Erythroblast (primary cell): ENCODE measurements around the gene ST6GAL1.

Source experiments
- DNase-seq, 2 experiments: peaks; one replicate each; lab custom pipeline; 2025; lab: John Stamatoyannopoulos, UW
- GATA1 ChIP-seq: IDR thresholded peaks from 2 replicates; pipeline ENCODE4 v1.6.1; 2011; ENCODE audit warnings: low read depth, mild to moderate bottlenecking, control low read depth, low read length, moderate library complexity
- POLR2A ChIP-seq: IDR thresholded peaks from 2 replicates; pipeline ENCODE4 v1.6.1; 2011; ENCODE audit warnings: mild to moderate bottlenecking, low read length

Gene ST6GAL1

GRCh38 chr3:187085021-187085666 lies 154.8 kb downstream of the ST6GAL1 start:
- DNase-seq: no peak
- TF ChIP-seq GATA1 (no peak), POLR2A (no peak)

GRCh38 chr3:187085933-187086332 lies 155.6 kb downstream of the ST6GAL1 start:
- DNase-seq: no peak
- TF ChIP-seq GATA1 (no peak), POLR2A (no peak)

DNA sequence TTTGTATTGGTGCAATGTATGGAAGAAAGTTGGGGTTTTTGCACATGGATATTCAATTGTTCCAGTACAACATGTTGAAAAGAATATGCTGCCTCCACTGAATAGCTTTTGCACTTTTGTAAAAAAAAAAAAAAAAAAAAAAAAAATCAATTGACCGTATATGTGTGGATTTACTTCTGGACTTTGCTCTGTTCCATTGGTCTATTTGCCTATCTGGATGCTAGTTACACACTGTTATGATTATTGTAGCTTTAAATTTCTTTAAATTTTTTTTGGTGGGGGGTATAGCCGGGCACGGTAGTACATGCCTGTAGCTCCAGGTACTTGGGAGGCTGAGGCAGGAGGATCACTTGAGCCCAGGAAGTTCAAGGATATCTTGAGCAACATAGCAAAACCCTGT lies 156.5 kb downstream of the ST6GAL1 start:
- DNase-seq: no peak

DNA sequence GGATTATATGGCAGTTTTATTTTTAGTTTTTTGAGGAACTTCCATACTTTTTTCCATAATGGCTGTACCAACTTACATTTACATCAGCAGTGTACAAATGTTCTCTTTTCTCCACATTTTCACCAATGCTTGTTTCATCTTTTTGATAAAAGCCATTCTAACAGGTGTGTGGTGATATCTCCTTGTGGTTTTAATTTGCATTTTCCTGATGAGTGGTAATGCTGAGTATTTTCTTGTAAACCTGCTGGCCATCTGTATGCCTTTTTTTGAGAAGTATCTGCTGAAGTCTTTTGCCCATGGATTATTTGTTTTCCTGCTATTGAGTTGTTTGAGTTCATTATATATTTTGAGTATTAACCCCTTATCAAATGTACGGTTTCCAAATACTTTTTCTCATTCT lies 158.4 kb downstream of the ST6GAL1 start:
- TF ChIP-seq POLR2A: no peak
- no peak for TF ChIP-seq GATA1
- DNase-seq: no peak

More for the DNA sequence above, 156.5 kb downstream of the ST6GAL1 start:
- TF ChIP-seq POLR2A (no peak), GATA1 (no peak)

- no peak for DNase-seq
- no peak for TF ChIP-seq GATA1
- no peak for TF ChIP-seq POLR2A
Measured at GRCh38 chr3:187093320-187093719, 163.0 kb downstream of the ST6GAL1 start.

DNA sequence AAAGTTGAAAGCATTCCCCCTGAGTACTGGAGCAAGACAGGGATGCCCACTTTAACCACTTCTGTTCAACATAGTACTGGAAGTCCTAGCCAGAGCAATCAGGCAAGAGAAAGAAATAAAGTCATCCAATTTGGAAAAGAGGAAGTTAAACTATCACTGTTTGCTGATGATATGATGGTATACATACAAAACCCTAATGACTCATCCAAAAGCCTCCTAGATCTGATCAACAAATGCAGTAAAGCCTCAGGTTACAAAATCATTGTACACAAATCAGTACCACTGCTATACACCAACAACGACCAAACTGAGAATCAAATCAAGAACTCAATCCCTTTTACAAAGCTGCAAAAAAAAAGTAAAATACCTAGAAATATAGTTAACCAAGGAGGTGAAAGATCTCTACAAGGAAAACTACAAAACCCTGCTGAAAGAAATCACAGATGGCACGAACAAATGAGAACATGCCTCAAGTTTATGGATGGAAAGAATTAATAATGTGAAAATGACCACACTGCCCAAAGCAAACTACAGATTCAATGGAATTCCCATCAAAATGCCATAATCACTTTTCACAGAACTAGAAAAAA lies 168.7 kb downstream of the ST6GAL1 start:
- TF ChIP-seq POLR2A: no peak
- TF ChIP-seq GATA1: no peak
- no peak for DNase-seq

DNA sequence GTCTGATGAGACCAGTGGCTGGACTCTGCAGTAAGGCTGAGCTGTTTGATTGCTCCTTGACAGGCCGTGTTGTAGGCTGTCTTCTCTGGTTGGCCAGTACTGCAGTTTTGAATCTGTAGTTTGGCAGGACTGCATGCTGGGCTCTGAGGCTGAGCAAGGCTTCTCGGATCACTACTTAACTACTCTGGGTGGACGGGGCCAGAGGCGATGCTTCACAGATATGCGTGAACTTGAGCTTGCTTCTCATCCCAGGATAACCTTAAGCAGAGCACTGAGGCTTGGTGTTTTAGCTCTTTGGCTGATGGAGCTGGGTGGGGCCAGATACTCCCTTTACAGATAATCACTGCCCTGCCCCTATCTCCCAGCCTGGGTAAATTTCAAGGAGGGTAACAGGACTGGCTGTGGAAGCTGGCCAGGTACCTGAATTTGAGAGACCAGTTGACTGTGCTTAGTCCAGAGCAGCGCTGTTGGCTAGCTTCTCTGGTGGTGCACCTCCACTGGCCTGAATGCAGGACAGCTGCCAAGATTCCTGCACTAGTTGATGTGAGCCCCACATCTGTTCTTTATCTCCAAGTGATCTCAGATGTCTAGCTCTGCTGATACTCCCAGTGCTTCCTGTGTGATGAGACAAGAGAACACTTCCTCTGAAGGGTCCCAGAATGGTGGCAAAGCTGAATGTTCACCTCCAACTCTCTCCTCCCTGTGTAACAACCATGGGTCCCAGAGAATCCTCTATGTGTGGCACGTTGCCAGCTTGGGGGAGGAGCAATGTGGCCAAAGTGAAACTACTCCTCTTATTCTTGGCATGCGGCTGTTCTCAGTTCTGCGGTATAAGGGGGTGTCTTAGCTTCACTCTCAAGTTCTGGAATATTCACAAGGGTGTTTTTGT lies 171.1 kb downstream of the ST6GAL1 start:
- no peak for TF ChIP-seq GATA1
- TF ChIP-seq POLR2A: no peak
- DNase-seq: peak; percentile 71 to 84

DNA sequence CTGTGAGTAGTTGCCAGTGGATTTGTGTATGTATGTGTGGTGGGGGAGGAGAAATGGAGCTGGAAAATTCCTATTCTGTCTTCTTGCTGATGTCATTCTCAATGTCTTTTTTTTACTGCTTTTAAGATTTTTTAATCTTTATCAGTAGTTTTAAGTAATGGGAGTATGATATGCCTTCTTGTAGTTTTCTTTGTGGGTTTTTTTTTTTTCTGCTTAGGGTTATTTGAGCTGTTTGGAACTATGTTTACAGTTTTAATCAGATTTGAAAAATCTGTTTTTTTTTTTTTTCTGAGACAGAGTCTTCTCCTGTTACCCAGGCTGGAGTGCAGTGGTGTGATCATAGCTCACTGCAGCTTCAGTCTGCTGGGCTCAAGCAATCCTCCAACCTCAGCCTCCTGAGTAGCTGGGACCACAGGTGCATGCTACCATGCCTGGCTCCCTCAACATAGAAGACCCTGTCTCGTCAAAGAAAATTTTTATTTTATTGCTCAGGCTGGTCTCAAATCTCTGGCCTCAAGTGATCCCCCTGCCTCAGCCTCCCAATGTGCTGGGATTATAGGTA lies 171.8 kb downstream of the ST6GAL1 start:
- no peak for DNase-seq
- no peak for TF ChIP-seq POLR2A
- no peak for TF ChIP-seq GATA1

- TF ChIP-seq POLR2A: no peak
- no peak for TF ChIP-seq GATA1
Measured at GRCh38 chr3:187103251-187103650, 172.9 kb downstream of the ST6GAL1 start.

DNA sequence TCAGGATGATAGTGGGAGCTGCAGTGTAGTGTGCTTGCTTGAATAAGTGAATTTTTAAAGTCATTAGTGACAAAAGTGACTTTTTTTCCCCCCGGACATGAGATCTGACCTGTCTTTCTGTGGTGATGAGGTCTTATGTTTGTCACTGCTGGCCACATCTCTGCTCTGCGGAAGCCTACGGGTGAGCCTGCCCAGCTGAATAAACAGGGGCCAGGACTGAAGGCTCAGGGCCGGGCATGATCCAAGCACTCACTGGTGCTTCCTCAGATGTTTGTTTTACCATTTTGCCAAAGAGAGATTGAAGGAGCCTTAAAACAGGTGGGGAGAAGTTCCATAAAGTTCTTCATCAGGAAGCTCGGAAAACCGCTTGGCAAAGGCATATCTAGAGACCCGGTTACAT lies 174.0 kb downstream of the ST6GAL1 start:
- TF ChIP-seq POLR2A (no peak), GATA1 (no peak)
- DNase-seq: no peak

More at GRCh38 chr3:187103251-187103650, 172.9 kb downstream of the ST6GAL1 start:
- no peak for DNase-seq

DNA sequence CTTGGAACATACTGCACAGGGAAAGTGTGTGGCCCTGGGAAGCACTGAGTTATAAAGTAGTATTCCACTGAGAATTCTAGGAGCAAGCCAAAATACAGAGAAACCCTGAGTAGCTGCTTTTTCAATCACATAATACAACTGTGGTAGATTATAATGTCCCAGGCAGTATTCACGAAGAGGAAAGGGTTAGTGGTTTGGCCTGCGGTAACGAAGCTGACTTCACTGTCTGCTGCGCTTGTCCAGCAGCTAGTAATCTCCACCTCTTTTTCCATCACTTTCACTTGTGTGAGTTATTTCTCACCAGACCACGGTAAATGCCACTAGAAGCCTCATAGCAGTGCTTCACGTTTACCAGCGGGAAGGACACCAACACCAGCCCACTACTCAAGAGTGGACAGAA lies 174.6 kb downstream of the ST6GAL1 start:
- DNase-seq: no peak
- TF ChIP-seq GATA1: no peak
- TF ChIP-seq POLR2A: no peak

- no peak for TF ChIP-seq GATA1
- TF ChIP-seq POLR2A: no peak
- DNase-seq: no peak
Measured at GRCh38 chr3:187105700-187106099, 175.4 kb downstream of the ST6GAL1 start.

DNA sequence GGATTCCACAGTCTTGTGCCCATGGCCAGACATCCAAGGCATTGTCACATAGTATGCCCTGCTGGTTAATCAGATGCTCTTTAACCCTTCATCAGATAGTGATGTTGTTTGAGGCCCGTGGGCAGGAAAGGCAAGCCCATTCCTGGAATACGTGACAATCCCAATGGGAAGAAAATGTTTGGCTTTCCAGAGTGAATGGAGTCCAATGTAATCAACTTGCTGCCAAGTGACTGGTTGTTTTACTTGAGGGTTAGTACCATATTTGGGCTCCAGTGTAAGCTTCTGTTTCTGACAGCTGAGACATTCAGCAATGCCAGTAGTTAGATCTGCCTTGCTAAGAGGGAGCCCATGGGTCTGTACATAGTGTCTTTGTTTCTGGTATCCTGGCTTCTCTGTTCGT lies 177.7 kb downstream of the ST6GAL1 start:
- TF ChIP-seq GATA1 (no peak), POLR2A (no peak)
- no peak for DNase-seq

GRCh38 chr3:187110156-187110555 lies 179.8 kb downstream of the ST6GAL1 start:
- no peak for DNase-seq
- TF ChIP-seq POLR2A: no peak
- TF ChIP-seq GATA1: no peak
